ENCODE measurements around the gene IMMP2L.

- TF ChIP-seq, protein P1, sequence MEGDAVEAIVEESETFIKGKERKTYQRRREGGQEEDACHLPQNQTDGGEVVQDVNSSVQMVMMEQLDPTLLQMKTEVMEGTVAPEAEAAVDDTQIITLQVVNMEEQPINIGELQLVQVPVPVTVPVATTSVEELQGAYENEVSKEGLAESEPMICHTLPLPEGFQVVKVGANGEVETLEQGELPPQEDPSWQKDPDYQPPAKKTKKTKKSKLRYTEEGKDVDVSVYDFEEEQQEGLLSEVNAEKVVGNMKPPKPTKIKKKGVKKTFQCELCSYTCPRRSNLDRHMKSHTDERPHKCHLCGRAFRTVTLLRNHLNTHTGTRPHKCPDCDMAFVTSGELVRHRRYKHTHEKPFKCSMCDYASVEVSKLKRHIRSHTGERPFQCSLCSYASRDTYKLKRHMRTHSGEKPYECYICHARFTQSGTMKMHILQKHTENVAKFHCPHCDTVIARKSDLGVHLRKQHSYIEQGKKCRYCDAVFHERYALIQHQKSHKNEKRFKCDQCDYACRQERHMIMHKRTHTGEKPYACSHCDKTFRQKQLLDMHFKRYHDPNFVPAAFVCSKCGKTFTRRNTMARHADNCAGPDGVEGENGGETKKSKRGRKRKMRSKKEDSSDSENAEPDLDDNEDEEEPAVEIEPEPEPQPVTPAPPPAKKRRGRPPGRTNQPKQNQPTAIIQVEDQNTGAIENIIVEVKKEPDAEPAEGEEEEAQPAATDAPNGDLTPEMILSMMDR (IDR thresholded peaks at IDR 0.05; ENCODE audit: extremely low read depth in 1 of 2, insufficient read depth in 1 of 2, low read depth in 1 of 2, low read length in 2 of 2), result no peak
- TF ChIP-seq POLR2A (IDR thresholded peaks at IDR 0.05; ENCODE audit: low read depth, low read length), result no peak
- TF ChIP-seq MYC (IDR thresholded peaks at IDR 0.05; ENCODE audit: low read depth, low read length), result no peak
- TF ChIP-seq POLR2AphosphoS5 (IDR thresholded peaks at IDR 0.05; ENCODE audit: insufficient read depth, low read depth, low read length), result no peak
- TF ChIP-seq GATA2 (IDR thresholded peaks at IDR 0.05; ENCODE audit: insufficient read depth, insufficient read length, low read depth, low read length), result no peak
- no peak for TF ChIP-seq EZH2 (IDR thresholded peaks at IDR 0.05; ENCODE audit: borderline replicate concordance, low read depth, low read length, severe bottlenecking)
- TF ChIP-seq FOS (IDR thresholded peaks at IDR 0.05; ENCODE audit: borderline replicate concordance, insufficient read depth, low read length), result no peak
- TF ChIP-seq, protein P2, sequence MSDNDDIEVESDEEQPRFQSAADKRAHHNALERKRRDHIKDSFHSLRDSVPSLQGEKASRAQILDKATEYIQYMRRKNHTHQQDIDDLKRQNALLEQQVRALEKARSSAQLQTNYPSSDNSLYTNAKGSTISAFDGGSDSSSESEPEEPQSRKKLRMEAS (IDR thresholded peaks at IDR 0.05; ENCODE audit: insufficient read depth, insufficient read length), result no peak
- no peak for TF ChIP-seq JUN (IDR thresholded peaks at IDR 0.05; ENCODE audit: borderline replicate concordance, insufficient read depth, insufficient read length, low read depth)
Observed at GRCh38 chr7:110852156-110852940, 709.9 kb downstream of the IMMP2L start.
